ENCODE data around the gene PLXNA4. TPM values are rescaled to one million over a fixed set of nuclear protein-coding genes. Genes with fewer than 3 reads are reported as not detected.
"Not testable (repeated sequence)": the region's sequence is repeated elsewhere in the genome, so short reads cannot be mapped to it uniquely, and the experiment has no call there.

PLXNA4 gene
- total RNA-seq, 1 donor from 2014 or later = 5.2 TPM

DNA sequence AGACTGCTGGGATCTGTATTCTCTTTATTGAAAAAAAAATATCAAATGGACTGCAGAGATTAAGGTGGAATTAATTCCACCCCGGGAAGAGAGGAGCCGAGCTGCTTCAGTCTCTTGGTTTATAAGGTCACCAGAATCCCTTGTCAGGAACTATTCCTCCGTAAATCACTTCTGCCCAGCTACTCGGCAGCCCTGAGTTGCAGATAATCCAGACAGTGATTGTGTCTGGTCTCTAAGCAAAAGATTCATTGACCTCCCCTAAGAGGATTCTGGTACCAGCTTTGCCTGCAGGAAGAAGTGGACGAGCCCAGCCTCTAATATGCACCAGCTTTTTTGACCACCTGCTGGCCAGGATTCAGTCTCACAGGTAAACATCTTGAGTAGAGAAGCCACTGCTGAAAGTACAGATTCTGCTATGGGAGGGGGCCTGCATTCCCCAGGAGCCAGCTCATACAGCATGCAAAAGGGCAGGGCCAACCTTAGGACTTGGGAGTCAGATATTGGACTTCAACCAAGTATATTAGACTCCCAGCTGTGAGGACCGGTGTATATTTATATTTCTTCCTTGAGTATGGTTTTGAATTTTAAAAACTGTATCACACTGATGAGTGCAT lies 27.1 kb upstream of the PLXNA4 start:
- Mint-ChIP-seq H3K27me3 (ENCODE audit: low read depth) (peaks cover 37% of the 10 kb centered on the region), H3K27ac (no peak overlapping the region), H3K4me1 (no peaks in the 10 kb centered on the region), H3K36me3 (no peaks in the 10 kb centered on the region), H3K4me3 (no peak overlapping the region), H3K9me3 (no peaks in the 10 kb centered on the region)
- TF ChIP-seq, protein P1, sequence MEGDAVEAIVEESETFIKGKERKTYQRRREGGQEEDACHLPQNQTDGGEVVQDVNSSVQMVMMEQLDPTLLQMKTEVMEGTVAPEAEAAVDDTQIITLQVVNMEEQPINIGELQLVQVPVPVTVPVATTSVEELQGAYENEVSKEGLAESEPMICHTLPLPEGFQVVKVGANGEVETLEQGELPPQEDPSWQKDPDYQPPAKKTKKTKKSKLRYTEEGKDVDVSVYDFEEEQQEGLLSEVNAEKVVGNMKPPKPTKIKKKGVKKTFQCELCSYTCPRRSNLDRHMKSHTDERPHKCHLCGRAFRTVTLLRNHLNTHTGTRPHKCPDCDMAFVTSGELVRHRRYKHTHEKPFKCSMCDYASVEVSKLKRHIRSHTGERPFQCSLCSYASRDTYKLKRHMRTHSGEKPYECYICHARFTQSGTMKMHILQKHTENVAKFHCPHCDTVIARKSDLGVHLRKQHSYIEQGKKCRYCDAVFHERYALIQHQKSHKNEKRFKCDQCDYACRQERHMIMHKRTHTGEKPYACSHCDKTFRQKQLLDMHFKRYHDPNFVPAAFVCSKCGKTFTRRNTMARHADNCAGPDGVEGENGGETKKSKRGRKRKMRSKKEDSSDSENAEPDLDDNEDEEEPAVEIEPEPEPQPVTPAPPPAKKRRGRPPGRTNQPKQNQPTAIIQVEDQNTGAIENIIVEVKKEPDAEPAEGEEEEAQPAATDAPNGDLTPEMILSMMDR (IDR thresholded peaks at IDR 0.05; ENCODE audit: unreplicated experiment) = no peak
- DNase-seq (ENCODE audit: low spot score in 2 of 2, unreplicated experiment in 2 of 2) = no peak

DNA sequence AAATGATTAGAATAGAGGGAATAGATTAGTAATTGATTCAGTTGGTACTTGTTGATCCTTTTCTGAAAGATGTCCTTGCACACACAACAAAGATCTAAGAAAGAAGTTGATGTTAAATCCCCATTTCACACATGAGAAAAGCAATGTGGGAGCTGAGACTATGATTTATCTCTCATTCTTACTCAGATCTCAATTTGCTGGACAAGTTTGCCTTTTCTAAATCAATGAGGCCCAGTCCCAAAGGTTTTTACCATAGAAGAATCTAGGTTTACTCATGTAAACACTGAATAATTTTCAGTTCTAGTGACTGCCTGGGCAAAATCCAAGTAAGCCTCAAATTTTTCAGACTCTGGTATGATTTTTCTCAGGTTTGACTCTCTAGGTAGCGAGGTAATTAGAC lies 25.5 kb upstream of the PLXNA4 start:
- Mint-ChIP-seq H3K27ac (no peak overlapping the region), H3K4me1 (no peaks in the 10 kb centered on the region), H3K4me3 (no peak overlapping the region), H3K27me3 (ENCODE audit: low read depth) (peaks cover 43% of the 10 kb centered on the region), H3K36me3 (no peaks in the 10 kb centered on the region), H3K9me3 (no peaks in the 10 kb centered on the region)
- TF ChIP-seq, protein P1 (IDR thresholded peaks at IDR 0.05; ENCODE audit: unreplicated experiment) = no peak
- no peak for DNase-seq (ENCODE audit: low spot score in 2 of 2, unreplicated experiment in 2 of 2)

DNA sequence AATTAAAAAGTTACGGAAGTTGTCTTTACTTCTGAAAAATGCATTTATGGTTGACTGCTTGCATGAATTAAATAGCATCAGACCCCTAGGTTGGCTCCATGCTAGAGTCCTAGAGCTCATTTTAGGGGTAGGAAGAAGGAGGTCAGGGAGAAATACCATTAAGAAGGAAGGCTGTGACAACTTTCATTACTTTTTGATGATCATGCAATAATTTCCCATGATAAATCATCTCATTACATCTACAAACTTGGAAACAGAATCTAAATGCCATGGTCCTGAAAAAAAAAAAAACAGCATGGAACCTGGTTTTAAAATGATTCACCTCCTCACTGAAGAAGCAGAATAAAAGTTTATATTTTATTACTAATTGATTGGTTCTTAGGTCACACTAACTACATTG lies 20.3 kb upstream of the PLXNA4 start:
- no peak for DNase-seq (ENCODE audit: low spot score in 2 of 2, unreplicated experiment in 2 of 2)
- peaks cover 2% of the 10 kb centered on the region for H3K4me1 Mint-ChIP-seq
- H3K36me3 Mint-ChIP-seq = no peaks in the 10 kb centered on the region
- no peak overlapping the region for H3K27ac Mint-ChIP-seq
- no peak overlapping the region for H3K4me3 Mint-ChIP-seq
- no peaks in the 10 kb centered on the region for H3K9me3 Mint-ChIP-seq
- TF ChIP-seq, protein P1 (IDR thresholded peaks at IDR 0.05; ENCODE audit: unreplicated experiment) = no peak
- H3K27me3 Mint-ChIP-seq (ENCODE audit: low read depth) = peaks cover 46% of the 10 kb centered on the region

DNA sequence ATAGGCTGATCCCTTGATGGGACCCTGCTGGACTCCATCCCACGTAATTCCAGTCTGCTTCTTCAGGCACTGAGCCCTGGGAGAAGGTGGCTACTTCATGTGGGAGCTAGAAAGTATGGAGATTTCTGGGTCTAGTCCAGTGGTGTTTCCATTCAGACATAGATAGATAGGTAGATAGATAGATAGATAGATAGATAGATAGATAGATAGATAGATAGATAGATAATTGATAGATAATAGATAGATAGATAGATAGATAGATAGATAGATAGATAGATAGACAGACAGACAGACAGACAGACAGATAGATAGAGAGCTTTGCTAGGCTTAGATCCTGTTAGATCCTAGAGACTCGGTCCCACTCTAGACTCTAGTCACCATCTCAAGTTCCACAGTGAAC lies 18.5 kb upstream of the PLXNA4 start:
- H3K4me1 Mint-ChIP-seq; H3K9me3 Mint-ChIP-seq; H3K36me3 Mint-ChIP-seq; DNase-seq (ENCODE audit: low spot score in 2 of 2, unreplicated experiment in 2 of 2); H3K4me3 Mint-ChIP-seq; H3K27ac Mint-ChIP-seq: not testable (repeated sequence)
- H3K27me3 Mint-ChIP-seq (ENCODE audit: low read depth) = peaks cover 57% of the 10 kb centered on the region

- TF ChIP-seq, protein P1 (IDR thresholded peaks at IDR 0.05; ENCODE audit: unreplicated experiment) = no peak
- H3K4me3 Mint-ChIP-seq = no peak overlapping the region
- H3K36me3 Mint-ChIP-seq = no peaks in the 10 kb centered on the region
- peaks cover 65% of the 10 kb centered on the region for H3K27me3 Mint-ChIP-seq (ENCODE audit: low read depth)
- H3K4me1 Mint-ChIP-seq = peaks cover 2% of the 10 kb centered on the region
- DNase-seq (ENCODE audit: low spot score in 2 of 2, unreplicated experiment in 2 of 2) = no peak
- H3K9me3 Mint-ChIP-seq = peaks cover 4% of the 10 kb centered on the region
- H3K27ac Mint-ChIP-seq = no peak overlapping the region
Observed at GRCh38 chr7:132592936-132593335, 16.7 kb upstream of the PLXNA4 start.

- Mint-ChIP-seq H3K4me1 (peaks cover 2% of the 10 kb centered on the region), H3K27me3 (ENCODE audit: low read depth) (peaks cover 69% of the 10 kb centered on the region), H3K9me3 (peaks cover 4% of the 10 kb centered on the region), H3K36me3 (no peaks in the 10 kb centered on the region), H3K27ac (no peak overlapping the region), H3K4me3 (no peak overlapping the region)
- no peak for DNase-seq (ENCODE audit: low spot score in 2 of 2, unreplicated experiment in 2 of 2)
- TF ChIP-seq, protein P1 (IDR thresholded peaks at IDR 0.05; ENCODE audit: unreplicated experiment) = no peak
Observed at GRCh38 chr7:132592231-132592920, 16.1 kb upstream of the PLXNA4 start.
